Testis (tissue), 3 donors: ENCODE measurements around the gene SENP7. TPM values are rescaled to one million over a fixed set of nuclear protein-coding genes. Genes with fewer than 3 reads are reported as not detected.

ENCODE experiments used
- DNase-seq: peaks from one replicate; pipeline ENCODE4 v3.0.0-alpha.2; 2019
- H3K27ac ChIP-seq, 2 donors: fragments of 200-600 bp; sonication (generic); one replicate each; pipeline ENCODE4 v1.5.1; 2019
- H3K27me3 ChIP-seq: fragments of 200-600 bp; sonication (generic); one replicate; pipeline ENCODE4 v1.5.1; 2019
- H3K36me3 ChIP-seq: fragments of 200-600 bp; sonication (generic); one replicate; pipeline ENCODE4 v1.5.1; 2017; ENCODE audit warnings: low read depth; ENCODE audit errors: missing control alignments
- H3K4me1 ChIP-seq: fragments of 200-600 bp; sonication (generic); one replicate; pipeline ENCODE4 v1.5.1; 2019
- H3K4me3 ChIP-seq, 2 donors: fragments of 200-600 bp; sonication (generic); one replicate each; pipeline ENCODE4 v1.5.1; 2017 to 2019
- H3K9me3 ChIP-seq: fragments of 200-600 bp; sonication (generic); one replicate; pipeline ENCODE4 v1.5.1; 2017
- POLR2A ChIP-seq: fragments of 450-650 bp; IDR thresholded peaks from one replicate; pipeline ENCODE4 v1.6.1; 2017; ENCODE audit warnings: antibody characterized with exemption, mild to moderate bottlenecking, moderate library complexity
- WGBS, 2 donors: methylation state at CpG; one replicate each; pipeline ENCODE4 v1.1.5; 2018; 5-methylcytosine and 5-hydroxymethylcytosine counted together
- intact Hi-C: fragments of 100-400 bp; cut with DNase I; formaldehyde crosslinking; loops from one replicate; pipeline ENCODE4 v1.15.1; 2023; ENCODE audit warnings: low total_unique reads
- polyA plus RNA-seq: library from polyadenylated mRNA; stranded (reverse); fragments of 350-450 nt; fragmentation: Illumina TruSeq; extraction: RNeasy Lipid Tissue Mini Kit (QIAGEN cat#74804); gene quantifications from one replicate; pipeline ENCODE4 v1.2.3, GENCODE V29; 2014; ENCODE audit warnings: low read depth, low replicate concordance; ENCODE audit not compliant: insufficient read depth
- total RNA-seq, 2 donors: library from RNA; depleted of rRNA; stranded (reverse); fragments of >200 nt; gene quantifications; one replicate each; pipeline ENCODE4 v1.2.3, GENCODE V29; 2016
- TF ChIP-seq, protein P1 (sequence below), 3 experiments: fragments of 450-650 bp in 2 of 3; fragments of 200-600 bp in 1 of 3; sonication (generic) in 1 of 3; IDR thresholded peaks; one replicate each; pipeline ENCODE4 v1.5.1; 2016 to 2019; ENCODE audit warnings: antibody characterized with exemption in 3 of 3, mild to moderate bottlenecking in 2 of 3, moderate library complexity in 1 of 3

SENP7 gene
- total and polyA plus RNA-seq, 3 donors from 2014 or later: 12.6 to 25.7 (median 23.9) TPM

DNA sequence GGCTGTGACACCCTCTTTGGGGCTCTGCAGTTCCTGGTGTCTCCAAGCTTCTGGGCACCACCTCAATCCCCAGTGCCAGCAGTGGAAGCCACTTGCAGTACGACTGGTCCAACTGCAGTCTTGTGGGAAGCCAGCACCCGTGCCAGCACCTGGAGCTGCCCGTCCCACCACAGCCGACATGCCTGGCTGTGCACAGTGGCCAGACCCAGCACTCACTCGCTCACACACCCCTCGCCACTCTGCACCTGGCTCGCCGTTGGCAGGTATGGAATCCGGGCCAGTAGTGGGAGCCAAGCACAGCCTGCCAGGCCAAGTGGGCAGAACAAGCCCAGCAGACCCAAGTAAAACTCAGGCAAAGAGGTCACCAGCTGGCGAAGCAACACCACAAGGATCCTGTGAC lies 128.6 kb downstream of the SENP7 start:
- Histone ChIP-seq H3K9me3 (no peaks in the 10 kb centered on the region), H3K4me1 (peaks cover 3% of the 10 kb centered on the region), H3K4me3 (no peak overlapping the region), H3K27ac (no peak overlapping the region), H3K27me3 (no peaks in the 10 kb centered on the region), H3K36me3 (no peaks in the 10 kb centered on the region)
- intact Hi-C loops: no loop called here
- 94 to 98% methylated on average over 2 to 10 of the region's 10 CpGs for WGBS, 2 donors
- no peak for DNase-seq
- TF ChIP-seq POLR2A: no peak
- TF ChIP-seq, protein P1, sequence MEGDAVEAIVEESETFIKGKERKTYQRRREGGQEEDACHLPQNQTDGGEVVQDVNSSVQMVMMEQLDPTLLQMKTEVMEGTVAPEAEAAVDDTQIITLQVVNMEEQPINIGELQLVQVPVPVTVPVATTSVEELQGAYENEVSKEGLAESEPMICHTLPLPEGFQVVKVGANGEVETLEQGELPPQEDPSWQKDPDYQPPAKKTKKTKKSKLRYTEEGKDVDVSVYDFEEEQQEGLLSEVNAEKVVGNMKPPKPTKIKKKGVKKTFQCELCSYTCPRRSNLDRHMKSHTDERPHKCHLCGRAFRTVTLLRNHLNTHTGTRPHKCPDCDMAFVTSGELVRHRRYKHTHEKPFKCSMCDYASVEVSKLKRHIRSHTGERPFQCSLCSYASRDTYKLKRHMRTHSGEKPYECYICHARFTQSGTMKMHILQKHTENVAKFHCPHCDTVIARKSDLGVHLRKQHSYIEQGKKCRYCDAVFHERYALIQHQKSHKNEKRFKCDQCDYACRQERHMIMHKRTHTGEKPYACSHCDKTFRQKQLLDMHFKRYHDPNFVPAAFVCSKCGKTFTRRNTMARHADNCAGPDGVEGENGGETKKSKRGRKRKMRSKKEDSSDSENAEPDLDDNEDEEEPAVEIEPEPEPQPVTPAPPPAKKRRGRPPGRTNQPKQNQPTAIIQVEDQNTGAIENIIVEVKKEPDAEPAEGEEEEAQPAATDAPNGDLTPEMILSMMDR (IDR thresholded peaks at IDR 0.05): no peak

DNA sequence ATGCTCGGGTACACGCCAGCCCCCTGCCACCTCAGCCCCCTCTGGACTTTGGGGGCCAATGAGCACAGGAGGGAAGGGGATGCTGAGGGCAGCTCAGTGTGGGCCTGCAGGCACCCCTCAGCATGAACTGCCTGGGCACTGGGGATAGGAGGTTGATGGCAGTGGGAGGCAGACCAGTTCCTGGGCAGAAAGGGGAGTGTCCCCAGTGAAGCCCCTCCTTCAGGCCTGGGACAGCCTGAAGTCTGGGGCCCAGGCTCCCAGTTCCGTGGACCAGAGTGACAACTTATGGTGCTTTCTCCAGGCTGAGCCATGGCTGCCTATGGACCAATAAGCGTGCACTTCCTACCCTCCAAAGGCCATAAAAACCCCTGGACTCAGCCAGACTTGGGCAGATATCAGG lies 129.4 kb downstream of the SENP7 start:
- WGBS, 2 donors: 100% methylated on average over 4 of the region's 4 CpGs; no CpG with 5 or more reads in 1 of the 2 donors
- no peaks in the 10 kb centered on the region for H3K9me3 ChIP-seq
- intact Hi-C loops: no loop called here
- no peaks in the 10 kb centered on the region for H3K36me3 ChIP-seq
- TF ChIP-seq POLR2A: no peak
- TF ChIP-seq, protein P1 (IDR thresholded peaks at IDR 0.05): no peak
- H3K4me1 ChIP-seq: peaks cover 3% of the 10 kb centered on the region
- no peak for DNase-seq
- H3K4me3 ChIP-seq: no peak overlapping the region
- H3K27me3 ChIP-seq: no peaks in the 10 kb centered on the region
- H3K27ac ChIP-seq: no peak overlapping the region

DNA sequence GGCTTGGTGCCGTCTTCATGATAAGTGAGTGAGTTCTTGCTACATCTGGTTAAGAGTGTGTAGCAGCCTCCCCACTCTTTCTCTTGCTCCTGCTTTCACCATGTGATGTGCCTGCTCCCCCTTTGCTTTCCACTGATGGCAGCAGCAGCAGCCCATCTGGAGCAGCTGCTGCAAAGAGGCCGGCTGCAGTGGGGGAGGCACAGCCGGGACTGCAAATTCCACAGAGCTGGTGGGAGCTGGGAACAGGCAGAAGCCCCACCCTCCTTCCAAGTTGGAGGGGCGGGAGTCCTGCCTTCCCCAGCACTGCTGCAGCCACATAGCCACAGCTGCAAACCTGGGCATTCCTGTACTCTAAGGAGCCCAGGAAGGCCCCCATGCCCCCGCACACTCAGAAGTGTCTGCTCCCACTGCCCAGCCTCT lies 129.8 kb downstream of the SENP7 start:
- TF ChIP-seq POLR2A: no peak
- TF ChIP-seq, protein P1 (IDR thresholded peaks at IDR 0.05): no peak
- H3K4me1 ChIP-seq: peaks cover 3% of the 10 kb centered on the region
- intact Hi-C loops: no loop called here
- H3K9me3 ChIP-seq: no peaks in the 10 kb centered on the region
- no peaks in the 10 kb centered on the region for H3K36me3 ChIP-seq
- no peaks in the 10 kb centered on the region for H3K27me3 ChIP-seq
- DNase-seq: no peak
- no peak overlapping the region for H3K4me3 ChIP-seq
- WGBS, 2 donors: 54 to 83% methylated on average over 1 to 5 of the region's 5 CpGs
- H3K27ac ChIP-seq: no peak overlapping the region

DNA sequence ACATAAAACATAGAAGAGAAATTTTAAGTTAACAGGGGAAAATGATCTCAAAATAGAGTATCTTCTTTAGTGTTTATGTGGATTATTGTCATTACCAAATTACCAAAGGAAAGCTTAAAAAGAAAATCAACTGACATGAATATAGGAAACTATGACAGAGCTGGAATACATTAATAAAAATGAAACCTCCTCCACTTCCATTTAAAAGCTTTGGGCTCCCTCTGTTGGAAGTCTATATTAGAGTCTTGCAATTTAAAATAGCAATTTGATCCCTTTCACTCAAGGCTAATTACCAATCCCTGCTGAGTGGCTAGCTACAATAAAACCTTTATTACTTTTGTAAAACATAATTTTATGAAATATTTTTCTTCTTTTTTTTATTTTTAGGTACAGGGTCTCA lies 131.2 kb downstream of the SENP7 start:
- Histone ChIP-seq H3K4me3 (no peak overlapping the region), H3K27ac (no peak overlapping the region), H3K36me3 (no peaks in the 10 kb centered on the region), H3K4me1 (peaks cover 3% of the 10 kb centered on the region), H3K9me3 (no peaks in the 10 kb centered on the region), H3K27me3 (no peaks in the 10 kb centered on the region)
- TF ChIP-seq, protein P1 (IDR thresholded peaks at IDR 0.05): peak in 1 of 3 experiments; percentile 26
- no peak for TF ChIP-seq POLR2A
- no peak for DNase-seq
- intact Hi-C loops: no loop called here

DNA sequence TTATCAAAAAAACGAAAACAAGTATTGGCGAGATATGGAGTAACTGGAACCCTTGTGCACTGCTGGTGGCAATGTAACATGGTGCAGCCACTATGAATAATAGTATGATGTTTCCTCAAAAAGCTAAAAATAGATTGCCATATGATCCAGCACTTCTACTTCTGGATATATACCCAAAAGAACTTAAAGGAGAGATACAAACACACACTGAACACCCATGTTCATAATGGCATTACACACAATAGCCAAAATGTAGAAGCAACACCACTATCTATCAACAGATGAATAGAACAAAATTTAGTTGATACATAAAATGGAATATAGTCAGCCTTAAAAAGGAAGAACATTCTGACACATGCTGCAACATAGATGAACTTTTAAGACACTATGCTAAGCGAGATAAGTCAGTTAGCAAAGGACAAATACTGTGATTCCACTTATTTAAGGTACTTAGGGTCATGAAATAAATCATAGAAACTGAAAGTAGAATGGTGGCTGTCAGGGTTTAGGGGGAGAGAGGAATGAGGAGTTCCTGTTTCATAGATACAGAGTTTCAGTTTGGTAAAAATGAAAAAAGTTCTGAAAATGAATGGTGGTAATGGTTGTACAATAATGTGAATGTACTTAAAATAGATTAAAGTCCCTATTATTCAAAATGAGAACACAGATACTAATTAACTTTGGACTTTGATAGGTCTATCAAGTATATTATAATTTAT lies 133.2 kb downstream of the SENP7 start:
- Histone ChIP-seq H3K4me1 (peaks cover 3% of the 10 kb centered on the region), H3K36me3 (no peaks in the 10 kb centered on the region), H3K9me3 (no peaks in the 10 kb centered on the region), H3K4me3 (no peak overlapping the region), H3K27ac (peak overlapping the region in 1 of 2 donors; percentile 12), H3K27me3 (no peaks in the 10 kb centered on the region)
- intact Hi-C loops: no loop called here
- TF ChIP-seq POLR2A: no peak
- TF ChIP-seq, protein P1 (IDR thresholded peaks at IDR 0.05): no peak
- no peak for DNase-seq
- WGBS, 2 donors: 85 to 87% methylated on average over 3 of the region's 3 CpGs
